ENCODE measurements around the gene RNF224. TPM values are rescaled to one million over a fixed set of nuclear protein-coding genes. Genes with fewer than 3 reads are reported as not detected.

RNF224 gene
- polyA plus RNA-seq, 1 donor (not counting 4 experiments of a cell fraction or from before 2014, with no cell fraction given), result not detected

DNA sequence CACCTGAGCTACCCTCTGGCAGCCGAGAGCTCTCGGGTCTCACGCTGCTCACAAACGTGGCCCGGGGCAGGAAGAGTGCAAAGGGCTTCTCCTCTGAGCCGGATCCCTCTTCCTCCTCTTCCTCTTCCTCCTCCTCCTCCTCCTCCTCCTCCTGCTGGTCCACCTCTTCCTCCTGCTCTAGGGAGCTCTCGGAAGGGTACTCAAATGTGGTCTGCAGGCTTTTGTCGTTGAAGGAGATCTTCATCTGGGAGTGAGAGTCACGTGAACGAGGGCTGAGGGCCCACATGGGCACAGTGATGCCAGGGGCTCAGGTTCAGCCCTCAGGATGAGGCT, 34.9 kb upstream of the RNF224 start:
- Histone ChIP-seq H3K4me2 (ENCODE audit: control insufficient read depth, extremely low read depth, insufficient read depth, low read depth, low read length) (no peak overlapping the region), H2AFZ (ENCODE audit: control insufficient read depth, low read length) (no peak overlapping the region), H3K9me3 (ENCODE audit: control insufficient read depth, low read depth, low read length) (no peaks in the 10 kb centered on the region), H3K9me1 (ENCODE audit: control insufficient read depth, extremely low read depth, insufficient read depth, low read length) (peaks cover 3% of the 10 kb centered on the region), H3K4me3 (ENCODE audit: control insufficient read depth in 2 of 3, extremely low read depth in 1 of 3, insufficient read depth in 2 of 3, low read depth in 1 of 3, low read length in 3 of 3) (no peak overlapping the region), H3K27me3 (ENCODE audit: control insufficient read depth, extremely low read depth, insufficient read depth, low read length) (peaks cover 3% of the 10 kb centered on the region), H3K79me2 (ENCODE audit: control insufficient read depth, insufficient read depth, low read length) (peaks cover 27% of the 10 kb centered on the region), H3K4me1 (ENCODE audit: control insufficient read depth, extremely low read depth, insufficient read depth, low read length) (peaks cover 30% of the 10 kb centered on the region), H3K27ac (ENCODE audit: control insufficient read depth, insufficient read depth, low read length) (no peak overlapping the region), H4K20me1 (ENCODE audit: control insufficient read depth, extremely low read depth, insufficient read depth, low read length) (peaks cover 5% of the 10 kb centered on the region), H3K9ac (ENCODE audit: control insufficient read depth, extremely low read depth, insufficient read depth, low read length) (no peak overlapping the region), H3K36me3 (ENCODE audit: control insufficient read depth in 2 of 2, extremely low read depth in 1 of 2, insufficient read depth in 2 of 2, low read length in 2 of 2) (peaks cover 9 to 13% of the 10 kb centered on the region in 2 experiments)
- no peak for TF ChIP-seq CTCF (optimal IDR thresholded peaks at IDR 0.05 in 1 of 3, IDR thresholded peaks at IDR 0.05 in 1 of 3, conservative IDR thresholded peaks at IDR 0.05 in 1 of 3; ENCODE audit: extremely low read depth in 1 of 3, insufficient read depth in 2 of 3, low read length in 3 of 3)
- no peak for TF ChIP-seq EZH2 (IDR thresholded peaks at IDR 0.05; ENCODE audit: low read length)
- DNase-seq (ENCODE audit: low read depth, low spot score) (no peak), FAIRE-seq (no peak)
- dilution Hi-C loops (cut with MboI; ENCODE audit: extremely low pct_ligation_motif_present, low sequenced_read_pairs), result no loop called here

DNA sequence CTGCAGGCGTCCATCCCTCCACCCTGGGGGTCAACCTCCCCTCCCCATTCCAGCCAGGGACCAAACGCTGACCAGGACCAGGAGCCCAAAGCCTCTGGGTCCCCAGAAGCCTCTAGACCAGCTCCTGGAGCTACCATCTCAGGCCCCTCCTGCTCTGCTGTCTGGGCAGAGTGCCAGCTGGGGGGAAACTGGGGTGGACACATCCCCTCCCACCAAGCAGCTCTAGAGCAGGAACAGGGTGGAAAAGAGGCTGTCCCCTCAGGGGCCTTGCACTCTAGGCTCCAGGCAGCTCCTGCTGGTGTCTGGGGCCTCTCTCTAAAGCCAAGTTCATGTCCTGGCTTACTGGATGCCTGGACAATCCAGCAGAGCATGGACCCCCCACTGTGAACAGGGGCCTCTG, 34.4 kb upstream of the RNF224 start:
- Histone ChIP-seq H3K9me3 (ENCODE audit: control insufficient read depth, low read depth, low read length) (no peaks in the 10 kb centered on the region), H3K4me3 (ENCODE audit: control insufficient read depth in 2 of 3, extremely low read depth in 1 of 3, insufficient read depth in 2 of 3, low read depth in 1 of 3, low read length in 3 of 3) (no peak overlapping the region), H3K9ac (ENCODE audit: control insufficient read depth, extremely low read depth, insufficient read depth, low read length) (no peak overlapping the region), H3K4me1 (ENCODE audit: control insufficient read depth, extremely low read depth, insufficient read depth, low read length) (peaks cover 29% of the 10 kb centered on the region), H3K27me3 (ENCODE audit: control insufficient read depth, extremely low read depth, insufficient read depth, low read length) (peaks cover 3% of the 10 kb centered on the region), H2AFZ (ENCODE audit: control insufficient read depth, low read length) (no peak overlapping the region), H3K4me2 (ENCODE audit: control insufficient read depth, extremely low read depth, insufficient read depth, low read depth, low read length) (no peak overlapping the region), H4K20me1 (ENCODE audit: control insufficient read depth, extremely low read depth, insufficient read depth, low read length) (peaks cover 7% of the 10 kb centered on the region), H3K36me3 (ENCODE audit: control insufficient read depth in 2 of 2, extremely low read depth in 1 of 2, insufficient read depth in 2 of 2, low read length in 2 of 2) (peaks cover 9 to 13% of the 10 kb centered on the region in 2 experiments), H3K27ac (ENCODE audit: control insufficient read depth, insufficient read depth, low read length) (no peak overlapping the region), H3K79me2 (ENCODE audit: control insufficient read depth, insufficient read depth, low read length) (peaks cover 22% of the 10 kb centered on the region), H3K9me1 (ENCODE audit: control insufficient read depth, extremely low read depth, insufficient read depth, low read length) (peaks cover 3% of the 10 kb centered on the region)
- no peak for FAIRE-seq
- dilution Hi-C loops (cut with MboI; ENCODE audit: extremely low pct_ligation_motif_present, low sequenced_read_pairs), result no loop called here
- TF ChIP-seq CTCF (optimal IDR thresholded peaks at IDR 0.05 in 1 of 3, IDR thresholded peaks at IDR 0.05 in 1 of 3, conservative IDR thresholded peaks at IDR 0.05 in 1 of 3; ENCODE audit: extremely low read depth in 1 of 3, insufficient read depth in 2 of 3, low read length in 3 of 3) (no peak), EZH2 (IDR thresholded peaks at IDR 0.05; ENCODE audit: low read length) (no peak)
- DNase-seq (ENCODE audit: low read depth, low spot score), result no peak
